Measurements from ENCODE around the gene OR4S2.

- TF ChIP-seq CTCF (IDR thresholded peaks at IDR 0.05; ENCODE audit: insufficient read depth, low read depth, low read length) = no peak
- no peak for TF ChIP-seq EZH2 (IDR thresholded peaks at IDR 0.05; ENCODE audit: insufficient read depth, low read length)
Observed at GRCh38 chr11:55655096-55655495, 7.0 kb downstream of the OR4S2 start.
